ENCODE measurements around the gene DDX42. TPM values are rescaled to one million over a fixed set of nuclear protein-coding genes. Genes with fewer than 3 reads are reported as not detected.

DDX42 gene
- total and polyA plus RNA-seq, 10 donors: 45.0 to 136 (median 116) TPM

DNA sequence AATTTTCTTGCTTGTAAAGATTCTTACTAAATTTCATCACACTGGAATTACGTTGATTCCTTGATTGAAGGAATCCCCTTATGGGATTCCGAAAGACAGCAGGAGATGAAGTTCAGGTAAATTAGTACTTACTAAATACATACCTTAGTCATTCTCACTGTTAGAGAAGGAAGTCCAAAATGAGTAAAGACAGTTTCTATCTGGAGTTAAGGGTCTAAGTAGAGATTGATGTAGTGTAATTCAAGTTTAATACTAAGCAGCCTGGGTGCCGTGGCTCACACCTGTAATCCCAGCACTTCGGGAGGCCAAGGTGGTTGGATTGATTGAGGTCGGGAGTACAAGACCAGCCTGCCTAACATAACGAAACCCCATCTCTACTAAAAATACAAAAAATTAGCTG is 9.6 kb downstream of the DDX42 start:
- DNase-seq: no peak
- intact Hi-C loops (cut with DNase I; ENCODE audit: low total_unique reads): no loop called here
- H3K4me1 ChIP-seq: peaks cover 5 to 81% (median 37%) of the 10 kb centered on the region in 6 donors
- H3K36me3 ChIP-seq: peaks cover 0 to 89% (median 33%) of the 10 kb centered on the region in 6 donors
- 75 to 91% (median 82%) methylated on average over 6 of the region's 6 CpGs for WGBS, 5 donors
- TF ChIP-seq POLR2A (IDR thresholded peaks at IDR 0.05) (no peak), POLR2AphosphoS5 (IDR thresholded peaks at IDR 0.05) (no peak)
- TF ChIP-seq, protein P1, sequence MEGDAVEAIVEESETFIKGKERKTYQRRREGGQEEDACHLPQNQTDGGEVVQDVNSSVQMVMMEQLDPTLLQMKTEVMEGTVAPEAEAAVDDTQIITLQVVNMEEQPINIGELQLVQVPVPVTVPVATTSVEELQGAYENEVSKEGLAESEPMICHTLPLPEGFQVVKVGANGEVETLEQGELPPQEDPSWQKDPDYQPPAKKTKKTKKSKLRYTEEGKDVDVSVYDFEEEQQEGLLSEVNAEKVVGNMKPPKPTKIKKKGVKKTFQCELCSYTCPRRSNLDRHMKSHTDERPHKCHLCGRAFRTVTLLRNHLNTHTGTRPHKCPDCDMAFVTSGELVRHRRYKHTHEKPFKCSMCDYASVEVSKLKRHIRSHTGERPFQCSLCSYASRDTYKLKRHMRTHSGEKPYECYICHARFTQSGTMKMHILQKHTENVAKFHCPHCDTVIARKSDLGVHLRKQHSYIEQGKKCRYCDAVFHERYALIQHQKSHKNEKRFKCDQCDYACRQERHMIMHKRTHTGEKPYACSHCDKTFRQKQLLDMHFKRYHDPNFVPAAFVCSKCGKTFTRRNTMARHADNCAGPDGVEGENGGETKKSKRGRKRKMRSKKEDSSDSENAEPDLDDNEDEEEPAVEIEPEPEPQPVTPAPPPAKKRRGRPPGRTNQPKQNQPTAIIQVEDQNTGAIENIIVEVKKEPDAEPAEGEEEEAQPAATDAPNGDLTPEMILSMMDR (IDR thresholded peaks at IDR 0.05 in 8 of 11, conservative IDR thresholded peaks at IDR 0.05 in 3 of 11): no peak
- no peaks in the 10 kb centered on the region for H3K9me3 ChIP-seq
- no peak overlapping the region for H3K27ac ChIP-seq
- no peak overlapping the region for H3K4me3 ChIP-seq
- H3K27me3 ChIP-seq (replicated peaks in 1 of 7): no peaks in the 10 kb centered on the region

DNA sequence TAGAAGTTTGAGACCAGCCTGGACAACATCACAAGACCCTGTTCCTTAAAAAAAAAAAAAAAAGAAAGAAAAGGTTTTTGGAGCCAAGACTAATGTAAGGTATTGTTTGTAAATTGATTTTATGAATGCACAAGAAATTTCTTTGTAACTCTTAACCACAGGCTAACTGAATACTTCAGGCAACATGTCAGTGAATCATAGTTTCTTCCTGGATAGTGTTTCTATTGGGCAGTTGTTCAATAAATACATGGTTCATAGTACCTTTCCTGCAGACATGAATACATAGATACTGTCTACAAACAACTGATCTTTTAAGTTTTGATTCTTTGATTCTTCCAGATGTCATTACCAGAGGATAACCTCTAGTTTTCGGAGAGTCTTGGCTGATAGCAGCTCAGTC is 11.6 kb downstream of the DDX42 start:
- TF ChIP-seq POLR2AphosphoS5 (IDR thresholded peaks at IDR 0.05) (no peak), POLR2A (IDR thresholded peaks at IDR 0.05) (no peak)
- TF ChIP-seq, protein P1 (IDR thresholded peaks at IDR 0.05 in 8 of 11, conservative IDR thresholded peaks at IDR 0.05 in 3 of 11): no peak

DNA sequence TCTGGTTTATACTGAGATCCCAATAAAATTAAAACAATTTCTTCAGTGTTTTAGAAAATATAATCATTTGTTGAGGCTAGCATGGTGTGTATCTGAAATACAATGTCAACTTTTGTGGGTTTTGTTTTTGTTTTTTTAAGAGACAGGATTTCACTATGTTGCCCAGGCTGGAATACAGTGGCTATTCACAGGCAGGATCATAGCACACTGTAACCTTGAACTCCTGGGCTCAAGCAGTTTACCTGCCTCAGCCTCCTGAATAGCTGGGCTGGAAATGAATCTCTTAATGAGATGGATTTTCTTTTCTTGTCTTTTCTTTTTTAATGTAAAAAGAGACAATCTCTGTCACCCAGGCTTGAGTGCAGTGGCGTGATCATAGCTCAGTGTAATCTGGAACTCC is 12.1 kb downstream of the DDX42 start:
- Histone ChIP-seq H3K9me3 (no peaks in the 10 kb centered on the region), H3K27ac (no peak overlapping the region), H3K4me3 (no peak overlapping the region), H3K4me1 (peaks cover under 1 to 61% (median 23%) of the 10 kb centered on the region in 6 donors), H3K27me3 (replicated peaks in 1 of 7) (no peaks in the 10 kb centered on the region), H3K36me3 (peaks cover 4 to 96% (median 47%) of the 10 kb centered on the region in 6 donors)
- TF ChIP-seq POLR2AphosphoS5 (IDR thresholded peaks at IDR 0.05): no peak
- no peak for TF ChIP-seq POLR2A (IDR thresholded peaks at IDR 0.05)
- WGBS, 5 donors: 96 to 100% (median 100%) methylated on average over 1 of the region's 1 CpG
- no peak for DNase-seq
- intact Hi-C loops (cut with DNase I; ENCODE audit: low total_unique reads): no loop called here

More for the DNA sequence above, 11.6 kb downstream of the DDX42 start:
- H3K27ac ChIP-seq: no peak overlapping the region
- no peaks in the 10 kb centered on the region for H3K27me3 ChIP-seq (replicated peaks in 1 of 7)
- peaks cover 1 to 93% (median 42%) of the 10 kb centered on the region in 6 donors for H3K36me3 ChIP-seq
- 93 to 100% (median 97%) methylated on average over 1 of the region's 1 CpG for WGBS, 5 donors
- DNase-seq: no peak
- intact Hi-C loops (cut with DNase I; ENCODE audit: low total_unique reads): no loop called here
- no peak overlapping the region for H3K4me3 ChIP-seq
- no peaks in the 10 kb centered on the region for H3K9me3 ChIP-seq
- H3K4me1 ChIP-seq: peaks cover 5 to 61% (median 24%) of the 10 kb centered on the region in 6 donors

DNA sequence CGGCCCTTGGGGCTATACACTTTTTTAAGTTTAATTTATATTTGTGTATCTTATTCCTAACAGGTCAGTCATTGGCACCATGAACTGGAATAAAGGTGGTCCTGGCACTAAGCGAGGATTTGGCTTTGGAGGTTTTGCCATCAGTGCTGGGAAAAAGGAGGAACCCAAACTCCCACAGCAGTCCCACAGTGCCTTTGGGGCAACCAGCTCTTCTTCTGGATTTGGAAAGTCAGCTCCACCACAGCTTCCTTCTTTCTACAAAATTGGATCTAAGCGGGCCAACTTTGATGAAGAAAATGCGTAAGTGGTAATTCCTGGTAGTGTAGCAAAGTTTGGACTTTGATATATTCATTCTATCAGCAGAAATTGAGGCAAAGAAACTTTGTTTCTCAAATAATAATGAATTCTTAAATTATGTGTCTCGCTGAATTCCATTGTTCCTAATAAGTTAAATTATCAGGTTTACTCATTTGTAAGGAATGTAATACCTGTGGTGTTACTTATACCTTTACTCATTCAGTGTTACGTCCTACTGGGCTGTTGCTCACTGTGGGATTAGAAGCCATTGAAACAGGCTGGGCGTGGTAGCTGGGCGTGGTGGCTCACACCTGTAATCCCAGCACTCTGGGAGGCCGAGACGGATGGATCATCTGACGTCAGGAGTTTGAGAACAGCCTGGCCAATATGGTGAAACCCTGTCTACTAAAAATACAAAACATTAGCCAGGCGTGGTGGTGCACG is 13.2 kb downstream of the DDX42 start:
- no peak for DNase-seq
- Histone ChIP-seq H3K9me3 (no peaks in the 10 kb centered on the region), H3K4me3 (no peak overlapping the region), H3K36me3 (peaks cover 4 to 96% (median 56%) of the 10 kb centered on the region in 6 donors), H3K4me1 (peaks cover 0 to 59% (median 18%) of the 10 kb centered on the region in 6 donors), H3K27me3 (replicated peaks in 1 of 7) (no peaks in the 10 kb centered on the region), H3K27ac (no peak overlapping the region)
- WGBS, 5 donors: 93 to 96% (median 94%) methylated on average over 13 of the region's 13 CpGs
- intact Hi-C loops (cut with DNase I; ENCODE audit: low total_unique reads): no loop called here
- TF ChIP-seq POLR2A (IDR thresholded peaks at IDR 0.05) (no peak), POLR2AphosphoS5 (IDR thresholded peaks at IDR 0.05) (no peak)
- TF ChIP-seq, protein P1 (IDR thresholded peaks at IDR 0.05 in 8 of 11, conservative IDR thresholded peaks at IDR 0.05 in 3 of 11): no peak

All from spleen (tissue), 11 donors.